Left kidney (tissue), 2 donors: ENCODE data around the gene FRA10AC1. TPM values are rescaled to one million over a fixed set of nuclear protein-coding genes. Genes with fewer than 3 reads are reported as not detected.
"Not testable (repeated sequence)": the region's sequence is repeated elsewhere in the genome, so short reads cannot be mapped to it uniquely, and the experiment has no call there.

Experiments
- DNase-seq: peaks from one replicate; pipeline ENCODE4 v3.0.0-alpha.2; 2013
- polyA plus RNA-seq: library from polyadenylated mRNA; unstranded; fragments of 120-200 nt; gene quantifications from one replicate; pipeline ENCODE4 v1.2.1, GENCODE V29; 2013; ENCODE audit not compliant: insufficient read length

Gene FRA10AC1
- polyA plus RNA-seq, 1 donor: 58.4 TPM

- DNase-seq: no peak
Measured at GRCh38 chr10:93704451-93704850, 2.1 kb upstream of the FRA10AC1 start.

GRCh38 chr10:93703841-93704240, 1.4 kb upstream of the FRA10AC1 start:
- DNase-seq: no peak

GRCh38 chr10:93703066-93703465, 674 bp upstream of the FRA10AC1 start:
- no peak for DNase-seq

GRCh38 chr10:93701866-93702209, 554 bp downstream of the FRA10AC1 start:
- DNase-seq: no peak

GRCh38 chr10:93697207-93697606, 5.2 kb downstream of the FRA10AC1 start:
- no peak for DNase-seq

- DNase-seq: not testable (repeated sequence)
Measured at GRCh38 chr10:93696582-93696981, 5.8 kb downstream of the FRA10AC1 start.

GRCh38 chr10:93695740-93696139, 6.7 kb downstream of the FRA10AC1 start:
- no peak for DNase-seq

GRCh38 chr10:93687737-93688136, 14.7 kb downstream of the FRA10AC1 start:
- no peak for DNase-seq

- peak; percentile 48 for DNase-seq
Measured at GRCh38 chr10:93680412-93681047, 21.9 kb downstream of the FRA10AC1 start.

- no peak for DNase-seq
Measured at GRCh38 chr10:93678805-93679587, 23.4 kb downstream of the FRA10AC1 start.

GRCh38 chr10:93678386-93678785, 24.0 kb downstream of the FRA10AC1 start:
- no peak for DNase-seq

GRCh38 chr10:93673791-93674190, 28.6 kb downstream of the FRA10AC1 start:
- no peak for DNase-seq

- DNase-seq: no peak
Measured at GRCh38 chr10:93672890-93673289, 29.5 kb downstream of the FRA10AC1 start.

GRCh38 chr10:93672022-93672678, 30.2 kb downstream of the FRA10AC1 start:
- DNase-seq: no peak

- DNase-seq: no peak
Measured at GRCh38 chr10:93671042-93671441, 31.4 kb downstream of the FRA10AC1 start.

GRCh38 chr10:93670372-93670771, 32.0 kb downstream of the FRA10AC1 start:
- no peak for DNase-seq

- DNase-seq: no peak
Measured at GRCh38 chr10:93667795-93668194, 34.6 kb downstream of the FRA10AC1 start.

GRCh38 chr10:93666030-93666429, 36.4 kb downstream of the FRA10AC1 start:
- no peak for DNase-seq

- no peak for DNase-seq
Measured at GRCh38 chr10:93657757-93658156, 44.6 kb downstream of the FRA10AC1 start.

- DNase-seq: no peak
Measured at GRCh38 chr10:93656155-93656554, 46.2 kb downstream of the FRA10AC1 start.

- no peak for DNase-seq
Measured at GRCh38 chr10:93654201-93654600, 48.2 kb downstream of the FRA10AC1 start.

- DNase-seq: no peak
Measured at GRCh38 chr10:93652857-93653256, 49.5 kb downstream of the FRA10AC1 start.

- no peak for DNase-seq
Measured at GRCh38 chr10:93639791-93640190, 62.6 kb downstream of the FRA10AC1 start.
